CD4-positive, alpha-beta T cell treated with Interleukin-17A for 4 hours (primary cell): ENCODE results near the gene NUDT1.

Source experiments
- DNase-seq: peaks from one replicate; pipeline ENCODE4 v3.0.0-alpha.2; 2020; ENCODE audit warnings: mixed read lengths

NUDT1 gene

GRCh38 chr7:2205036-2205780, 36.8 kb upstream of the NUDT1 start:
- DNase-seq = no peak

- no peak for DNase-seq
These were observed 33.3 kb upstream of the NUDT1 start for GRCh38 chr7:2208712-2209111.

- peak; percentile 58 for DNase-seq
These were observed 32.7 kb upstream of the NUDT1 start for GRCh38 chr7:2209146-2209960.

- DNase-seq = no peak
These were observed 32.1 kb upstream of the NUDT1 start for GRCh38 chr7:2209961-2210323.

- DNase-seq = no peak
These were observed 31.3 kb upstream of the NUDT1 start for GRCh38 chr7:2210551-2211258.

- no peak for DNase-seq
These were observed 30.7 kb upstream of the NUDT1 start for GRCh38 chr7:2211259-2211880.

- DNase-seq = no peak
These were observed 30.1 kb upstream of the NUDT1 start for GRCh38 chr7:2211926-2212325.

- no peak for DNase-seq
These were observed 29.1 kb upstream of the NUDT1 start for GRCh38 chr7:2212906-2213305.

- DNase-seq = no peak
These were observed 28.3 kb upstream of the NUDT1 start for GRCh38 chr7:2213551-2214215.

GRCh38 chr7:2214636-2215035, 27.4 kb upstream of the NUDT1 start:
- DNase-seq = peak; percentile 16

GRCh38 chr7:2215851-2216250, 26.2 kb upstream of the NUDT1 start:
- no peak for DNase-seq

- DNase-seq = no peak
These were observed 24.8 kb upstream of the NUDT1 start for GRCh38 chr7:2217206-2217605.

- no peak for DNase-seq
These were observed 24.1 kb upstream of the NUDT1 start for GRCh38 chr7:2217716-2218443.

GRCh38 chr7:2218444-2218785, 23.6 kb upstream of the NUDT1 start:
- no peak for DNase-seq

- DNase-seq = no peak
These were observed 22.9 kb upstream of the NUDT1 start for GRCh38 chr7:2219136-2219535.

- no peak for DNase-seq
These were observed 22.4 kb upstream of the NUDT1 start for GRCh38 chr7:2219606-2220005.

GRCh38 chr7:2220030-2220429, 22.0 kb upstream of the NUDT1 start:
- no peak for DNase-seq

- no peak for DNase-seq
These were observed 21.5 kb upstream of the NUDT1 start for GRCh38 chr7:2220506-2220905.

GRCh38 chr7:2220954-2221353, 21.1 kb upstream of the NUDT1 start:
- DNase-seq = no peak

- DNase-seq = no peak
These were observed 19.5 kb upstream of the NUDT1 start for GRCh38 chr7:2222516-2222915.

- no peak for DNase-seq
These were observed 18.7 kb upstream of the NUDT1 start for GRCh38 chr7:2223321-2223720.

GRCh38 chr7:2224491-2224928, 17.5 kb upstream of the NUDT1 start:
- no peak for DNase-seq
